ENCODE data around the gene ACBD5.
A peak's percentile ranks its signal among the peaks of the same experiment; 100 is the strongest.
"Not testable (repeated sequence)": the region's sequence is repeated elsewhere in the genome, so short reads cannot be mapped to it uniquely, and the experiment has no call there.

Gene ACBD5

GRCh38 chr10:27237531-27237930 is 3.1 kb downstream of the ACBD5 start:
- not testable (repeated sequence) for DNase-seq

- DNase-seq: not testable (repeated sequence)
These were observed 3.9 kb downstream of the ACBD5 start for GRCh38 chr10:27236589-27237128.

GRCh38 chr10:27235706-27236105 is 4.9 kb downstream of the ACBD5 start:
- DNase-seq: no peak

GRCh38 chr10:27230022-27230421 is 10.6 kb downstream of the ACBD5 start:
- no peak for DNase-seq

GRCh38 chr10:27225642-27226257 is 14.8 kb downstream of the ACBD5 start:
- DNase-seq: no peak

GRCh38 chr10:27225011-27225590 is 15.5 kb downstream of the ACBD5 start:
- no peak for DNase-seq

- no peak for DNase-seq
These were observed 16.6 kb downstream of the ACBD5 start for GRCh38 chr10:27223964-27224363.

- DNase-seq: peak; percentile 39
These were observed 33.2 kb downstream of the ACBD5 start for GRCh38 chr10:27207350-27207749.

GRCh38 chr10:27203806-27204205 is 36.8 kb downstream of the ACBD5 start:
- DNase-seq: no peak

GRCh38 chr10:27197980-27198620 is 42.5 kb downstream of the ACBD5 start:
- DNase-seq: no peak

- DNase-seq: no peak
These were observed 48.3 kb downstream of the ACBD5 start for GRCh38 chr10:27192284-27192683.

- DNase-seq: no peak
These were observed 50.1 kb downstream of the ACBD5 start for GRCh38 chr10:27190508-27190907.

GRCh38 chr10:27188897-27189296 is 51.7 kb downstream of the ACBD5 start:
- no peak for DNase-seq

- no peak for DNase-seq
These were observed 52.3 kb downstream of the ACBD5 start for GRCh38 chr10:27188259-27188658.

- no peak for DNase-seq
These were observed 70.7 kb downstream of the ACBD5 start for GRCh38 chr10:27169849-27170248.

GRCh38 chr10:27158421-27158820 is 82.2 kb downstream of the ACBD5 start:
- no peak for DNase-seq

- no peak for DNase-seq
These were observed 83.4 kb downstream of the ACBD5 start for GRCh38 chr10:27157150-27157549.

- DNase-seq: not testable (repeated sequence)
These were observed 84.0 kb downstream of the ACBD5 start for GRCh38 chr10:27156566-27156965.

GRCh38 chr10:27155066-27155754 is 85.4 kb downstream of the ACBD5 start, which contains the start of gene MASTL:
Gene MASTL (plus strand): TSS chr10:27155352. CDS start chr10:27155427, 75 bp downstream.
- DNase-seq: no peak

GRCh38 chr10:27153845-27154193 is 86.8 kb downstream of the ACBD5 start:
- no peak for DNase-seq

GRCh38 chr10:27153329-27153728 is 87.3 kb downstream of the ACBD5 start:
- no peak for DNase-seq

GRCh38 chr10:27152687-27153086 is 87.9 kb downstream of the ACBD5 start:
- no peak for DNase-seq

GRCh38 chr10:27150261-27150660 is 90.3 kb downstream of the ACBD5 start:
- DNase-seq: no peak

- DNase-seq: no peak
These were observed 92.9 kb downstream of the ACBD5 start for GRCh38 chr10:27147701-27148100.
